Smooth muscle cell (in vitro differentiated cells): ENCODE data around the gene PTPRM. TPM values are rescaled to one million over a fixed set of nuclear protein-coding genes. Genes with fewer than 3 reads are reported as not detected.

ENCODE experiments used
- DNase-seq: peaks from one replicate; lab custom pipeline; 2025; ENCODE audit not compliant: unreplicated experiment; lab: John Stamatoyannopoulos, UW
- H2AFZ ChIP-seq: fragments of 200-600 bp; sonication (generic); 2 replicates; pipeline ENCODE4 v1.6.0; 2016; ENCODE audit warnings: antibody characterized with exemption, low read depth, mild to moderate bottlenecking
- H3F3A ChIP-seq: fragments of 200-600 bp; sonication (generic); 2 replicates; pipeline ENCODE4 v1.6.0; 2017; ENCODE audit warnings: antibody characterized with exemption, low read depth
- H3K27ac ChIP-seq: fragments of 200-600 bp; sonication (generic); 2 replicates; pipeline ENCODE4 v1.5.1; 2016; ENCODE audit warnings: low read depth, mild to moderate bottlenecking
- H3K27me3 ChIP-seq: fragments of 200-600 bp; sonication (generic); 2 replicates; pipeline ENCODE4 v1.6.1; 2016; ENCODE audit warnings: low read depth, mild to moderate bottlenecking
- H3K36me3 ChIP-seq: fragments of 200-600 bp; sonication (generic); 2 replicates; pipeline ENCODE4 v1.5.1; 2016; ENCODE audit warnings: low read depth
- H3K4me1 ChIP-seq: fragments of 200-600 bp; sonication (generic); 2 replicates; pipeline ENCODE4 v1.5.1; 2016; ENCODE audit warnings: low read depth
- H3K4me2 ChIP-seq: fragments of 200-600 bp; sonication (generic); 2 replicates; pipeline ENCODE4 v1.6.0; 2016; ENCODE audit warnings: mild to moderate bottlenecking
- H3K4me3 ChIP-seq: fragments of 200-600 bp; sonication (generic); 2 replicates; pipeline ENCODE4 v1.5.1; 2016; ENCODE audit warnings: mild to moderate bottlenecking
- H3K79me2 ChIP-seq: fragments of 200-600 bp; sonication (generic); 2 replicates; pipeline ENCODE4 v1.6.0; 2016; ENCODE audit warnings: low read depth, mild to moderate bottlenecking
- H3K9ac ChIP-seq: fragments of 200-600 bp; sonication (generic); 2 replicates; pipeline ENCODE4 v1.6.0; 2016; ENCODE audit warnings: low read depth
- H3K9me3 ChIP-seq: fragments of 200-600 bp; sonication (generic); replicated peaks from 2 replicates; pipeline ENCODE4 v1.5.1; 2016; ENCODE audit warnings: low read depth
- H4K20me1 ChIP-seq: fragments of 200-600 bp; sonication (generic); 2 replicates; pipeline ENCODE4 v1.6.0; 2016; ENCODE audit warnings: low read depth
- WGBS: methylation state at CpG from one replicate; pipeline ENCODE4 v1.1.7; 2016; ENCODE audit warnings: low lambda C conversion rate; 5-methylcytosine and 5-hydroxymethylcytosine counted together
- polyA plus RNA-seq: library from polyadenylated mRNA; unstranded; fragments of >200 nt; fragmentation: Nextera tagmentation; extraction: Ambion mirVana; gene quantifications from 2 replicates; pipeline ENCODE4 v1.2.1, GENCODE V29; 2016
- total RNA-seq: library from RNA; depleted of rRNA; stranded (reverse); fragments of >200 nt; gene quantifications from 2 replicates; pipeline ENCODE4 v1.2.3, GENCODE V29; 2014
- TF ChIP-seq, protein P1 (sequence below): fragments of 200-600 bp; sonication (generic); IDR thresholded peaks from 2 replicates; pipeline ENCODE4 v1.5.1; 2017; ENCODE audit warnings: borderline replicate concordance, mild to moderate bottlenecking, antibody characterized with exemption; ENCODE audit not compliant: insufficient read depth, poor library complexity, severe bottlenecking

The PTPRM gene
- total and polyA plus RNA-seq, 2 experiments from 2014 or later, result 57.5 to 115 TPM

- no peaks in the 10 kb centered on the region for H3K9me3 ChIP-seq
- no peak for DNase-seq
- peaks cover 21% of the 10 kb centered on the region for H3K79me2 ChIP-seq
- no peaks in the 10 kb centered on the region for H4K20me1 ChIP-seq
- H3K9ac ChIP-seq, result peak overlapping the region; percentile 56
- peaks cover 5% of the 10 kb centered on the region for H3F3A ChIP-seq
- TF ChIP-seq, protein P1, sequence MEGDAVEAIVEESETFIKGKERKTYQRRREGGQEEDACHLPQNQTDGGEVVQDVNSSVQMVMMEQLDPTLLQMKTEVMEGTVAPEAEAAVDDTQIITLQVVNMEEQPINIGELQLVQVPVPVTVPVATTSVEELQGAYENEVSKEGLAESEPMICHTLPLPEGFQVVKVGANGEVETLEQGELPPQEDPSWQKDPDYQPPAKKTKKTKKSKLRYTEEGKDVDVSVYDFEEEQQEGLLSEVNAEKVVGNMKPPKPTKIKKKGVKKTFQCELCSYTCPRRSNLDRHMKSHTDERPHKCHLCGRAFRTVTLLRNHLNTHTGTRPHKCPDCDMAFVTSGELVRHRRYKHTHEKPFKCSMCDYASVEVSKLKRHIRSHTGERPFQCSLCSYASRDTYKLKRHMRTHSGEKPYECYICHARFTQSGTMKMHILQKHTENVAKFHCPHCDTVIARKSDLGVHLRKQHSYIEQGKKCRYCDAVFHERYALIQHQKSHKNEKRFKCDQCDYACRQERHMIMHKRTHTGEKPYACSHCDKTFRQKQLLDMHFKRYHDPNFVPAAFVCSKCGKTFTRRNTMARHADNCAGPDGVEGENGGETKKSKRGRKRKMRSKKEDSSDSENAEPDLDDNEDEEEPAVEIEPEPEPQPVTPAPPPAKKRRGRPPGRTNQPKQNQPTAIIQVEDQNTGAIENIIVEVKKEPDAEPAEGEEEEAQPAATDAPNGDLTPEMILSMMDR, result peak; percentile 14
- no peak overlapping the region for H3K4me3 ChIP-seq
- H2AFZ ChIP-seq, result no peak overlapping the region
- no peaks in the 10 kb centered on the region for H3K27me3 ChIP-seq
- H3K4me1 ChIP-seq, result peaks cover 29% of the 10 kb centered on the region
- peak overlapping the region; percentile 68 for H3K4me2 ChIP-seq
- no peaks in the 10 kb centered on the region for H3K36me3 ChIP-seq
- 75% methylated on average over 4 of the region's 4 CpGs for WGBS
- H3K27ac ChIP-seq, result peak overlapping the region; percentile 90
These were observed 359.4 kb downstream of the PTPRM start for GRCh38 chr18:7926526-7926925.

- TF ChIP-seq, protein P1, result no peak
- Histone ChIP-seq H2AFZ (no peak overlapping the region), H3K4me1 (peaks cover 29% of the 10 kb centered on the region), H4K20me1 (no peaks in the 10 kb centered on the region), H3K9me3 (no peaks in the 10 kb centered on the region), H3K4me3 (no peak overlapping the region), H3K27me3 (no peaks in the 10 kb centered on the region), H3K36me3 (no peaks in the 10 kb centered on the region), H3K4me2 (peak overlapping the region; percentile 68), H3F3A (peaks cover 5% of the 10 kb centered on the region), H3K27ac (peak overlapping the region; percentile 90), H3K79me2 (peaks cover 21% of the 10 kb centered on the region), H3K9ac (peak overlapping the region; percentile 56)
- DNase-seq, result no peak
- 28% methylated on average over 2 of the region's 2 CpGs for WGBS
These were observed 360.0 kb downstream of the PTPRM start for GRCh38 chr18:7927119-7927518.

DNA sequence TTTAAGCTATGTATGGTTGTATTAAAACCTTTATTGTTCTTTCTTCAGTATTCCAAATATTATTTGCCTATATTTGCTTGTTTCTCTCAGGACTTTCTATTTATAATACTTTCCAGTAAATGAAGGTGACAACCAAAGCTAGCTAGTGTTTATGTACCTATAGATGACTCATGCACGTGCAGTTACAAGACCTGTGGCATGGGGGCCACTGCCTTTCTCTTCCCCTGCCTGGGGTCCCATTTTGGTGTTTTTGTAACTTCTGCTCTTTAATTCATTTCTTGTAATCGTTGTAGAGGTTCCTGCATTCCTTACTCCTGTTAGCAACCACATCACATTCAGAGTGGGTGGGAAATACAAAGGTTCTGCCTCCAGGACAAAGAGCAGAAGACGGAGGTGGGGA, 364.6 kb downstream of the PTPRM start:
- H3K27ac ChIP-seq, result no peak overlapping the region
- no peak overlapping the region for H2AFZ ChIP-seq
- H3F3A ChIP-seq, result peaks cover under 1% of the 10 kb centered on the region
- TF ChIP-seq, protein P1, result no peak
- H3K9ac ChIP-seq, result no peak overlapping the region
- H3K27me3 ChIP-seq, result no peaks in the 10 kb centered on the region
- WGBS, result 64% methylated on average over 3 of the region's 3 CpGs
- DNase-seq, result no peak
- H3K79me2 ChIP-seq, result peaks cover 4% of the 10 kb centered on the region
- H3K4me3 ChIP-seq, result no peak overlapping the region
- H3K4me2 ChIP-seq, result no peak overlapping the region
- peaks cover 4% of the 10 kb centered on the region for H3K4me1 ChIP-seq
- H3K36me3 ChIP-seq, result no peaks in the 10 kb centered on the region
- H3K9me3 ChIP-seq, result no peaks in the 10 kb centered on the region
- H4K20me1 ChIP-seq, result no peaks in the 10 kb centered on the region

DNA sequence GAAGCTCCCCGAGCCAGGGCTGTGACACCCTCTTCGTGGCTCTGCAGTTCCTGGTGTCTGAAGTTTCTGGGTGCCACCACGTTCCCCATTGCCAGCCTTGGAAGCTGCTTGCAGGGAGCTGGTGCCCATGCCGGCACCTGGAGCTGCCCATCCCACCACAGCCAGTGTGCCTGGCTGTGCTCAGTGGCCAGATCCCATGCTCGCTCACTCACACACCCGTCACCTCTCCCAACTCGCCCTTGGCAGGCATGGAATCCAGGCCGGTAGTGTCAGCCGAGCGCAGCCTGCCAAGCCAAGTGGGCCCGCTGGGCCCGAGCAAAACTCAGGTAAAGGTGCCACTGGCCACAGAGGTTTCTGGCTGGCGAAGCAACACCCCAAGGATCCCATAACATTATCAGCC, 370.2 kb downstream of the PTPRM start:
- Histone ChIP-seq H3K9me3 (no peaks in the 10 kb centered on the region), H3F3A (no peaks in the 10 kb centered on the region), H3K4me1 (no peaks in the 10 kb centered on the region), H3K4me3 (no peak overlapping the region), H3K9ac (no peak overlapping the region), H4K20me1 (no peaks in the 10 kb centered on the region), H3K79me2 (no peaks in the 10 kb centered on the region), H3K27me3 (no peaks in the 10 kb centered on the region), H3K36me3 (no peaks in the 10 kb centered on the region), H2AFZ (no peak overlapping the region), H3K27ac (no peak overlapping the region), H3K4me2 (no peak overlapping the region)
- DNase-seq, result no peak
- TF ChIP-seq, protein P1, result no peak
- 88% methylated on average over 13 of the region's 13 CpGs for WGBS
